Cerebellar nuclear complex (tissue), 1 donor: ENCODE data around the gene PDE3B.
"Not testable (repeated sequence)": the region's sequence is repeated elsewhere in the genome, so short reads cannot be mapped to it uniquely, and the experiment has no call there.

ENCODE experiments used
- DNase-seq, 2 experiments: peaks; one replicate each; lab custom pipeline; 2025; lab: John Stamatoyannopoulos, UW

PDE3B gene

GRCh38 chr11:14676068-14676467 lies 32.5 kb downstream of the PDE3B start:
- no peak for DNase-seq

- DNase-seq: no peak
These were observed 33.5 kb downstream of the PDE3B start for GRCh38 chr11:14677146-14677545.

- DNase-seq: no peak
These were observed 34.7 kb downstream of the PDE3B start for GRCh38 chr11:14678350-14678749.

- DNase-seq: no peak
These were observed 36.1 kb downstream of the PDE3B start for GRCh38 chr11:14679662-14680061.

GRCh38 chr11:14684234-14684915 lies 40.8 kb downstream of the PDE3B start:
- not testable (repeated sequence) for DNase-seq

GRCh38 chr11:14687456-14687855 lies 43.9 kb downstream of the PDE3B start:
- no peak for DNase-seq

GRCh38 chr11:14687943-14688627 lies 44.5 kb downstream of the PDE3B start:
- no peak for DNase-seq

- DNase-seq: not testable (repeated sequence)
These were observed 52.1 kb downstream of the PDE3B start for GRCh38 chr11:14695656-14696055.

- DNase-seq: no peak
These were observed 55.2 kb downstream of the PDE3B start for GRCh38 chr11:14698771-14699170.

- no peak for DNase-seq
These were observed 57.0 kb downstream of the PDE3B start for GRCh38 chr11:14700593-14700992.

- DNase-seq: no peak
These were observed 59.2 kb downstream of the PDE3B start for GRCh38 chr11:14702760-14703159.

GRCh38 chr11:14703731-14704130 lies 60.1 kb downstream of the PDE3B start:
- no peak for DNase-seq

- no peak for DNase-seq
These were observed 61.5 kb downstream of the PDE3B start for GRCh38 chr11:14705067-14705466.

- no peak for DNase-seq
These were observed 70.1 kb downstream of the PDE3B start for GRCh38 chr11:14713496-14714244.

GRCh38 chr11:14715669-14716068 lies 72.1 kb downstream of the PDE3B start:
- not testable (repeated sequence) for DNase-seq

GRCh38 chr11:14722496-14722895 lies 78.9 kb downstream of the PDE3B start:
- no peak for DNase-seq

GRCh38 chr11:14725150-14725549 lies 81.5 kb downstream of the PDE3B start:
- DNase-seq: no peak

- DNase-seq: no peak
These were observed 83.6 kb downstream of the PDE3B start for GRCh38 chr11:14727215-14727614.

- DNase-seq: no peak
These were observed 84.1 kb downstream of the PDE3B start for GRCh38 chr11:14727746-14728145.

GRCh38 chr11:14740539-14740938 lies 96.9 kb downstream of the PDE3B start:
- DNase-seq: not testable (repeated sequence)

- no peak for DNase-seq
These were observed 97.6 kb downstream of the PDE3B start for GRCh38 chr11:14741195-14741594.

GRCh38 chr11:14742849-14743559 lies 99.4 kb downstream of the PDE3B start:
- DNase-seq: no peak
